C4-2B (cell line): ENCODE data around the gene LARP6.

Experiments used
- H3K27ac ChIP-seq: fragments of 450-650 bp; 2 replicates; pipeline ENCODE4 v1.5.1; 2017
- ZFX ChIP-seq: fragments of 450-650 bp; IDR thresholded peaks from 2 replicates; pipeline ENCODE4 v1.6.1; 2017
- TF ChIP-seq, protein P1 (sequence below): fragments of 450-650 bp; conservative IDR thresholded peaks from 2 replicates; pipeline ENCODE4 v1.5.1; 2017; ENCODE audit warnings: mild to moderate bottlenecking

LARP6 gene

DNA sequence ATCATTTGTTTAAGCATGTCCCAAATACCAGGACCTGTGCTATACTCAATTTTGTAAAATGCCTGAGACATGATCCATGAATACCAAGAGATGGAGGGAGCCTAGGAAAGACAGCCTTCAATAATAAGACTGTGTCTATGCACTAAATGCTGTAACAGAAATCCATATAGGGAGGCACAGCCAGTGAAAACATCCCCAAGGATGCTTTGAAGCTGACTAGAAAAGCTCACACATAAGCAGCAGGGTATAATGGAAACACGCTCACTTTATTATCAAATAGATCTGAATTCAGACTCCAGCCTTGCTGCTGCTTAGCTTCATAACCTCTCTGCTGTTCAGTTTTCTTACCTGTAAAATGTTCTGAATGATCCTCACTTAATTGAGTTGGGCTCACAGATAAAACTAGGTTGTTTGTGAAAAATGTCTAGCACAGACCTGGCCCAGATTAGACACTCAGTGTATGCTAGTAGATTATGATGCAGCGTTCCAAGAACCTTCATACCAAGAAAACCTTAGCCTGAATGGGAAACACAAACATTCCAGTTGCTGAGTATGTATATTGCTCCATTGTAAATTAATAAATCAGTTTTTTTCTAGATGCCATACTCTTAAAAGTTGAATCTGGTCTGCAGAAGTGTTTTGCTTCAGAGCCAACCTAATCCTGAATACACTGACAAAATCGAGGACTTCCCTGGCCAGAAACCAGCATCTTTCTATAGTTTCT lies 3.8 kb upstream of the LARP6 start:
- no peak overlapping the region for H3K27ac ChIP-seq
- no peak for TF ChIP-seq ZFX
- TF ChIP-seq, protein P1, sequence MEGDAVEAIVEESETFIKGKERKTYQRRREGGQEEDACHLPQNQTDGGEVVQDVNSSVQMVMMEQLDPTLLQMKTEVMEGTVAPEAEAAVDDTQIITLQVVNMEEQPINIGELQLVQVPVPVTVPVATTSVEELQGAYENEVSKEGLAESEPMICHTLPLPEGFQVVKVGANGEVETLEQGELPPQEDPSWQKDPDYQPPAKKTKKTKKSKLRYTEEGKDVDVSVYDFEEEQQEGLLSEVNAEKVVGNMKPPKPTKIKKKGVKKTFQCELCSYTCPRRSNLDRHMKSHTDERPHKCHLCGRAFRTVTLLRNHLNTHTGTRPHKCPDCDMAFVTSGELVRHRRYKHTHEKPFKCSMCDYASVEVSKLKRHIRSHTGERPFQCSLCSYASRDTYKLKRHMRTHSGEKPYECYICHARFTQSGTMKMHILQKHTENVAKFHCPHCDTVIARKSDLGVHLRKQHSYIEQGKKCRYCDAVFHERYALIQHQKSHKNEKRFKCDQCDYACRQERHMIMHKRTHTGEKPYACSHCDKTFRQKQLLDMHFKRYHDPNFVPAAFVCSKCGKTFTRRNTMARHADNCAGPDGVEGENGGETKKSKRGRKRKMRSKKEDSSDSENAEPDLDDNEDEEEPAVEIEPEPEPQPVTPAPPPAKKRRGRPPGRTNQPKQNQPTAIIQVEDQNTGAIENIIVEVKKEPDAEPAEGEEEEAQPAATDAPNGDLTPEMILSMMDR = no peak

DNA sequence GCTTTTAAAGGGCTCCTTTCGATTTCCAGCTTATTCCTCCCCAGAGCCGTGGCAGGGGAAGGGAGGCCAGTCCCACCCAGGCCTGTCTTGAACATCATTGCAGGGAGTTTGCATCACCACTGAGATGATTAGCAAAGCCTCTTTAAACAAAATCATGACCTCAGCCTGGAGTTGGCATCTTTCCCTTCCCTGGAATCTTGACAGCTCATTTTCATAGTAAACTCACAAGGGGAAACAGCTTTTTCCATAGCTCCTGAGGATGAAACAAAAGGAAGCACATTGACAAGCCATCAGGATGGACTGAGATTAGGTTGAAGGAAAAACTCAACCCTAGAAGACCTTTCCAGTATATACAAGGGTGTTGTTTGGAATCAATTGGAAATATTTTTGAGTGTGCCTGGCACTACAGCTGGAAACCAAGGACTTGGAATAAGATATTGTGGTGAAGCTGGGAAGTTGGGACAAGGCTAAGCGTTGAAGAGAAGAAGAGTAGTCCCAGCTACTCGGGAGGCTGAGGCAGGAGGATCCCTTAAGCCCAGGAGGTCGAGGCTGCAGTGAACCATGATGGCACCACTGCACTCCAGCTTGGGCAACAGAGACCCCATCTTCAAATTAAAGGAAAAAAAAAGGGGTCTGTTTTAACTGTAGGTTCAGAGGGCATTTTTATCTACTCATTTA lies 3.1 kb upstream of the LARP6 start:
- no peak overlapping the region for H3K27ac ChIP-seq
- TF ChIP-seq, protein P1 = no peak
- no peak for TF ChIP-seq ZFX

GRCh38 chr15:70856177-70856883 lies 2.4 kb upstream of the LARP6 start:
- TF ChIP-seq, protein P1 = no peak
- TF ChIP-seq ZFX = no peak
- no peak overlapping the region for H3K27ac ChIP-seq

DNA sequence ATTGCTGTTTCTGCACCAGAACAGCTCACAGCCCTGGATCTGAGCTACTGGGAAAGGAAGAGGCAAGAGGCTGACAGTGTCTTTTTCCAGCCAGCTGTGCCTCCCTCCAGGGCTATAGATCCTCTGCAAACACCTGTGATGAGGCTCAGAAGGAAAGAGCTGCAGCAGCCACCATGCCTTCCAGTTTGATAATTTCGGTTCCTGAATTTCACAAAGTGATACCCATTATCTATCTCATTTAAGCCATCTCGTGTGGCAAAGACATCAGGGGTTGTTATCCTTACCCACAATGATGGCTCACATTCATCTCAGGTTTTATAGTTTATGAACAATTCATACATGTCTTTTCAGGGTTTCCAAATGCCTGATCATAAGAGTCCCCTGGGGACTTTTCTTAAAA lies 1.8 kb upstream of the LARP6 start:
- no peak for TF ChIP-seq ZFX
- TF ChIP-seq, protein P1 = no peak
- H3K27ac ChIP-seq = no peak overlapping the region

DNA sequence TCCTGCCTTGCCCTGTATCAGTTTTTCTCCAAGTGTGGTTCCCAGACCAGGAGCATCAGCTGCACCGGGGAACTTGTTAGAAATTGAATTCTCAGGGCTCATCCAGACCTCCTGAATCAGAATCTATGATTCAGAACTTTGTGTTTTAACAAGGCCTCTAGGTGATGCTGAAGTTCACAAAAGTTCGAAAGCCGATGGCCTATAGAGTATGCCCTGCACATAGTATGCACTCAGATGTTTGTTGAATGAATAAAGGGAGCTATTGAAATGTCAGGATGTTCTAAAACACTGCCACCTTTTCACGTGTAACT lies 664 bp upstream of the LARP6 start:
- H3K27ac ChIP-seq = no peak overlapping the region
- no peak for TF ChIP-seq ZFX
- TF ChIP-seq, protein P1 = no peak; the same call in 1 of the 2 replicates

- H3K27ac ChIP-seq = peak overlapping the region; percentile 45
- TF ChIP-seq ZFX = no peak; the same call in 1 of the 2 replicates
- TF ChIP-seq, protein P1 = no peak
Observed at GRCh38 chr15:70853318-70853972, 512 bp downstream of the LARP6 start.
